GM18868 (cell line): ENCODE measurements around the gene KLHDC7B.
A peak's percentile ranks its signal among the peaks of the same experiment; 100 is the strongest.

Experiments
- ATAC-seq: cut with Tn5 transposase; IDR thresholded peaks from one replicate; pipeline ENCODE4 v1.9.1; 2021; ENCODE audit warnings: mild to moderate bottlenecking, moderate library complexity; ENCODE audit not compliant: unreplicated experiment

KLHDC7B gene

DNA sequence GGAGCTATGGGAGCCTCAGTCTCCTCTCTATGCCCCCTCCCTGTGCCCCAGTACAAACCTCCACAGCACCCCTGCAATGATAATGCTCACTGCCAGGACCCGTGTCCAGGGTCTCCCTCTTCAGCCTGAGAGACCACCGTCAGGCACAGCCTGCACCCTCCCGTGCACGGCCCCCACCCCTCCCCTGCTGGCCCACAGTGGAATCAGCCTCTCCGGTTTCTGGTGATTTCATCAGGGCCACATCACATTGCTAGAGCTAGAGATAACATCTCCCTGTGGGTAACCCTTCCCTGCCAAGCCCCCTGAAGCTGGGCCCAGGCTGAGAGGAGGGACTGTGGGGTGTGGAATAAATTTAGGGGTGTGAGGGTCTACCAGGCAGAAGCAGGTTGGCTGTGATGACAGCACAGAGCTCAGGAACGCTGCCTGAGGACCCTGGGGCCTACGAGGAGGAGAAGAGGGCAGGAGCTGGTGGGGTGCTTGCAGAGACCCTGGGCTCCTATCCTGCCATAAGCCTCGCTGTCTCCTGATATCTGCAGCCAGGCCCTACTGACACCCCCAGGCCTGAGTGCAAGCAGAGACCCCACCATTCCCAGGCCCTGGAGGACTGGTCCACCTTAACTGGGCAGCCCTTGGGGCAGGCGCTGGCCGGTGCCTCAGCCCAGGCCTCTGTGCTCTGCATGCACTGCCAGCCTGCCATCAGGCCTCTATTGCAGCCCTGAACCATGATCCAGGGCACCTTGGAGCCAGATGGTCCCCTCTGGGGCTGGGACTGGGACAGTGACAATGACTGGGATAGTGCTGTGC, at the start of gene KLHDC7B:
KLHDC7B (plus strand) TSS at position 378 of the 804 bp plus-strand sequence; CDS start at position 723, 345 bp downstream.
- no peak for ATAC-seq

DNA sequence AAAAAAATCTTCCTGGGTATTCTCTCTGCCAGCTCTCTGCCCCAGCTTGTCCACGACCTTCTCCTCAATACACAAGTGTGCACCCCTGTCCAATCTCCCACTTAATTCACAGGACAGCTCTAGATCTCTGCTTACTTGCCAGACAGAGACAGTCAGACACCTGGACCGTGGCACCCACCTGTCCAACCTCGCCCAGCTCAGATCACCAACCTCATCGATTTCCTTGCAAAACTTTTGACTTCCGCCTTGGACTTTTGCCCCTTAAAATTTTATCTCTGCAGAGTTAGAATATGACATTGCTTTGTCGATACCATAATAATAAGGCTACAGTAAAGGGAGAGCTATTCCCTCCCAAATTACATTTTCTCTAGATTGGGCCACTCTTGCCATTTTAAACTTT, 48.6 kb upstream of the KLHDC7B start:
- ATAC-seq, result no peak

DNA sequence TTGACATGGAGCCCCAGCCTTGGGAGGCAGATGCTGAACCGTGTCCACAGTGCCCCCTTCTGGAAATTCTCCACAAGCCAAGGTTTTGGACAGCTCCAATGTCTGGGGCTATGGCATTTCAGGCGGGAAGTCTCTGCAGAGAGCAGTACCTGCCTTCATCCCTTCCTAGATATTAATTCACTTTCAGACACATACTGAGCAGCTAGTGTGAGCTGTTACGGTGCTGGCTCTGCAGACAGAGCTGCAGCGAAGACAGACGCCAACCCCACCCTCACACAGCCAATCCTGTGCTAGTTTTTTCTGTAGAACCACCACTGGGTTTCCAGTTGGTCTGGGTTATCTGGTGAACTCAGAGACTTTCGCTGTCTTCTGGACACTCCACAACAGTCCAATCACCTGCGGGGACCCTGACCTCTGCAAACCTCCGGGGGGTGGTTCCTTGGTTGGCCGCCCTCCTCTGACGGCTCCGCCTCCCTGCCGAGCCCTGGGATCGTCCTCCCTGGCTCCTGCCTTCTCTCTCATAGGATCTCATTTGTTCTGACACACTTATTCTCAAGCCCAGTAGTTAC, 47.3 kb upstream of the KLHDC7B start:
- no peak for ATAC-seq

DNA sequence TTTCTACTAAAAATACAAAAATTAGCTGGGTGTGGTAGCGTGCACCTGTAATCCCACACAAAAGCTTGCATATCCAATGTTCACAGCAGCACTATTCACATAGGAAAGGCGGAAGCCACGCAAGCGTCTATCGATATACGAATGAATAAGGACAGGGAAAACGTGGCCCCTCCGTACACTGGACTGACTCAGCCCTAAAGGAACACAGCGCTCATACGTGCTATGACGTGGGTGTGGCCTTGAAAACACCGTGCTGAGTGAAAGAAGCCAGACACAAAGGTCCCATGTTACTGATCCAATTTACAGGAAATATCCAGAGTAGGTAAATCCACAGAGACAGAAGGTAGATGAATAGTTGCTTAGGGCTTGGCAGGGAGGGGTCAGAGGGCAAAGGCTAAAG, 45.2 kb upstream of the KLHDC7B start:
- no peak for ATAC-seq

DNA sequence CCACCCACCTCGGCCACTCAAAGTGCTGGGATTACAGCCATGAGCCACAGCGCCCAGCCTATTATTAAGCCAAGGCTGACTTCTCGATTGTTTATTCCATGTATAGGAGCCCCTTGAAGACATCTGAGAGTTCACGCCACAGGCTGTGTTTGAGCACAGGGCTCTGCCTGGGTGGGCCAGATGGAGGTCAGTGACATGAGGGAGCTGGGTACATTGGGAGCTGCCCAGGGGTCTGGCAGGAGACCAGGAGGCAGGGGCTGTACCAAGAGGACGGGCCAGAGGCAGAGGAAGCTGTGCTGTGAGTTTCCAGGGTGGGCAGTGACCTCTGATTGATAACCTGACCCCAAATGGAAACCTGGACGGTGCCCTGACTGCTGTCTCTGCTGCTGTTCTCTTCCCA, 43.6 kb upstream of the KLHDC7B start:
- no peak for ATAC-seq

DNA sequence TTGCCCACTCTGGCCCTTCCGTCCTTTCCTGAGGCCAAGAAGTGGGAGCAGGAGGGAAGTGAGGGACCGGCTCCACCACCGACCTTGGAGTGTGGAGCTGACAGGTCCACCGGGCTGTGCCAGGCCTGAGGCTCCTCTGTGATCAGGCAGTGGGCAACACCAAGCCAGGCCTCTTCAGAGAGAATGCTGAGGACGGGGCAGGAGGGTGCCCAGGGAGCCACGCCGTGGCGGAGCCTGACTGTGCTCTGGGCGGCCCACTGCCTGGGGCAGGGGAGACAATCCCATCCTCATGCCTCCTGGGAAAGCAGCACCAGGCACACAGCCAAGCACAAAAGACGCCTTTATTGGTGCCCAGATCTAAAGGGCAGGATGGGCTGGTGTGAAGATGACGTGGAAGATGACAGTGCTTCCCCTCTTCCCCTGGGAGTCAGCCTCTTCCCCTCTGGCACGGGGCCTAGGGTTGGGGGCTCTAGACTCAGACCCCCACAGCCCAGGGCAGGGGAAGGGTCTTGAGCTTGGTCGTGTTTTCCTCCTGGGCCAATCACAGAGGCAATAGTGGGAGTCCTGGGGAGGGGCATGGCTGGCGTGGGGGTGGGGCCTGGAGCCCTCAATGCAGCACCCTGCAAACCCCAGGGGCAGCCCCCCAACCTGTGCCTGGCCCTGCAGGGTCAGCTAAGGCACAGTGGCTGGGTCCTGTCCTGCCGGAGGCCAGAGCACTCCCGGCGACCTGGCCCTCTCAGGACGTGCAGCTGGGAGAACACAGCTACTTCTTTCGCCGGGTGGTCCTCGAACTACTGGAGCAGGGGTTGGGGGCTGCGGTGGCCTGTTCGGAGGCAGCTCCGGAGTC, 42.8 kb upstream of the KLHDC7B start:
- ATAC-seq, result no peak

DNA sequence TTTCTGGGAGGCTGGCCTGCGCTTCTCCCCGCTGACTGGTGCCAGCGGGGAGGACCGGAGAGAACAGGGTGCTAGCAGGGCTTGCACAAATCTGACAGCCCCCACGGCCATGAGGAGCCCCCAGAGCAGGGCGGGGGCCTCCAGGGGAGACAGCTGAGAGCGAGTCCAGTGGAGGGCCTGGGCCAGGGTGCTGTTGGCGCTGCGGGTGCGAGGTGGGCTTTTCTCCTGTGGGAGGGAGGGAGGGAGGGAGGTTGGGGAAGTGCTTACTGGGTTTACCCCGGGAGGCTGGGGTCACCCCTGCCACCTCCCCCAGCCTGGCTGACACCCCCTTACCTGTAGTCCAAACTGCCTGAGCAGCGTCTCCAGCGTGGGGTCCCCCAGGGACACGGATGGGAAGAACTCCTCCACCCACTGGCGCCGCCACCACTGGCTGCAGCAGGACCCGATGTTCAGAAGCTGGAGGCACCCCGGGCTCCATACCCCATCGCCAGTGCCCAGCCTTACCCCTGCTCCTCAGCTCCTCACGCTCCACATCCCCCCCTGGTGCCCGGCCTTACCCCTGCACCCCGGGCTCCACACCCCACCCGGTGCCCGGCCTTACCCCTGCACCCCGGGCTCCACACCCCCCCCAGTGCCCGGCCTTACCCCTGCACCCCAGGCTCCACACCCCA, 42.1 kb upstream of the KLHDC7B start:
- no peak for ATAC-seq

DNA sequence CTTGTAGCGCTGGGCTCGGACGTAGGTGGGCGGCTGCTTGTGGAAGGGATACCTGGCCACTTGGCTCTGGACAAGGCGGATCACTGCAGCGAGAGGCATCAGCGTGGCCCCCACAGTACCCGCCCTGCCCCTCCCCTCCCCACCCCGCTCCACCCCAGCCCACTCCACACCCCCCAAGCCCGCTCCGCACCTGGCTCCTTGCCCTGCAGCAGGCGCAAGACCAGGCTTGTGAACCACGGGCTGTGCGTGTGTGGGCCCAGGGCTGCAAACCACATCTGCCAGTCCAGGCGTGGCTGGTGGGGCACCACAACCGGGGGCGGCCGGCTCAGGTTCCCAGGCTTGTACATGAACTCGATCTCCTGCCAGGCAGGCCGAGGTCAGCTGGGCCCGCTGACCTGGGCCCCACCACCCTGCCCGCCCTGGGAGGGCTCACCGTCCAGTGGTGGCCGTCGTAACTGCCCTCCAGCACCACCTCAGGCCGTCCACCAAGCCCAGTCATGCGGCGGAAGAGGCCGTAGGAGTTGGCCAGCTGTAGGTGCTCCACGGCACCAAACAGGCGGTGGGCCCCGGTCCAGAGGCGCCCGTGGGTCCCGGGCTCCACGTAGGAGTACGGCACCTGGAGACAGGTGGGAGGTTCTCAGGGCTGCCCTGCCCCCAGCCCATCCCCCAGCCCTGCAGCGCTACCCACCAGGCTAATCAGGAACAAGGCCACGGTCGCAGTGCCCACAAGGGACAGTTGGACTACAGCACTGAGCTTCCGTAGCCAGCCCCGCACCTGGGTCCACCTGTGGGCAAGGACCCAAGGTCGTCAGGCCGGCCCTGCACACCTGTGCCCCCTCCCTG, 41.1 kb upstream of the KLHDC7B start:
- no peak for ATAC-seq

DNA sequence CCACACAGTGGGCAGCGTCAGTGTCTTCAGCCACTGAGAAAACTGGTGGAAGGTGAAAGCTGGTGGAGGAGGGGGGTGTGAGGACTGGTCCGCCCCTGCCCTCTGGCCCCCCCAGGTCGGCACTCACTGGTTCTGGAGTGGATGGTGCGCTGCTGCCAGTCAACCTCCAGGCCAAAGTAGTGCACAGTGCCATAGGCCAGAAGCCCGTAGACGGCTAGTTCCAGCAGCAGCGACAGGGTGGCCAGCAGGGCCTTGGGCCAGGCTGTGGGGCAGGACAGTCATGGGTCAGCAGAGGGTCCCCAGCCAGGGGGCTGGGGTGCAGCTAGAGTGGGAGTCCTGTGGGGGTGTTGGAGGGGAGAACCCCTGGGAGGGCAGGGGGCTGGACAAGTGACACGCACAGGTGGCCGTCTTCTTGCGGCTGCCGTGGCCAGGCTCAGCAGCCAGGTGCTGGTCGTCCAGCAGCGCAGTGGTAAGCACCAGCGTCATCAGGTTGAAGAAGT, 40.4 kb upstream of the KLHDC7B start:
- no peak for ATAC-seq

DNA sequence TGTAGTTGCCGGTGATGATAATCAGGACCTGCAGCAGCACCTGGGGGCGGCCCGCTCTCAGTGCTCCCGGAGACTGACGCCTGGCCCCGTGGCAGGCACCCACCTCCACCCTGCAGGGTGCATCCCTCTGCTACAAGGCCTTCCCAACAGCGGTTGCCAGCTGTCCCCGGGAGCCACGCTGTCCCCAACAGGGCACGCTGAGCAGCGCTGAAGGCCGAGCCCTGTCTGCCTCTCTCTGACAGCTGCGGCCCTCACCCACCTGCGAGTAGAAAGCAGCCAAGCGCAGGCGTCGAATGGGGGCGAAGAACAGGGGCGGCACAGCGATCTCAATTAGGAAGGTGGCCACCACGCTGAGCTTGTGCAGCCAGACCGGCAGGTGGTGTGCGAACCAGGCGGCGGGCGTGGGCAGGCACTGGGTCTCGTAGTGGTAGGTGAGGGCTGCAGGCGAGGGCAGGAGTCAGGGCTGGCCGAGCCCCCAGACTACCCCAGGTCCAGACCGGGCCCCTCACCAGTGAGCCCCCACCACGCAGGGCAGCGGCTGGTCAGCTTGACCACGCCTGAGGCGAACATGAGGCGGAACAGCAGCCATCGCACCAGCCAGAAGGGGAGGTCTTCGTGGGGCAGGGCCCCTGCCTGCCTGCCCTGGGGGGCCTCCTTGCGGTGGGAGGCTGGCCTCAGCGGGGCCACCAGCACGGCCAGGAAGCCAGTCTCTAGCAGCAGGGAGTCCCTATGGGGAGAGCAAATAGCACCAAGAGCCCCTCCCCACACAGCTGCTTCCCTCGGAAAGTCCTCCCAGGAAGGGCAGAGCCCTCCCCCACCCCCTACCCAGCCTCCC, 39.7 kb upstream of the KLHDC7B start:
- ATAC-seq, result no peak

DNA sequence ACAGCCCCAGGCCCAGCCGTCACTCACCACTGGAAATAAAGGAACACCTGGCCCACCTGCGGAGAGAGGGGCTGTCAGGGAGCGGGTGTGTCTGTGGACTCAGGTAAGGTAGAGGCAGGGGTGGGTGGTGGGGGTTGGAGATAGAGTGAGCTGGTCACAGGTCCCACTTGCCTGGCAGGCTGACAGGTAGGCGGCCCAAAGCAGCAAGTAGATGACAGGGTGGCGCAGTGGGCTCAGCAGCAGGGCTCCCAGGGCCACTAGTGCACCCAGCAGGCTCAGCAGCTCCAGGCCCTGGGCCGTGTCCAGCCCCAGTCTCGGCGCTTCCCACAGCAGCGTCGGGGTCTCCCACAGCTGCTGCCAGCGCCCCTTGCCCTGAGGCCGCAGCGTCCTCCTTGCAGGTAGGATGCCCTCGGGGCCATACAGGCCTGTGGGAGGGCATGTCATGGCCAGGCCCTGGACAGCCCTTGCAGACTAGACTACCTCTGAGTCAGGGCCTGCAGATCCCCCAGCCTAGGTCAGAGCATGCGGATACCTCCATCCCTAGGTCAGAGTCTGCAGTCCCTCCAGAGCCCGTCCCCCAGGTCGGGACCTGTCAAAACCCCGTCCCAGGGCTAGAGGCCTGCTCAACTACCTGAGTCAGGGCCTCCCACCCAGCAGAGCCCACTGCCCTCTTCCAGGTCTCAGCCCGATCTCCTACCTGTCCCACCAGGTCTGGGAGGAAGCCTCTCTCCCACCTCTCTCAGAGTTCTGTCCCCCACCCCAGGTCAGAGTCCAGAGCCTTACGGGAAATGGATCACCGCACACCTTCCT, 38.9 kb upstream of the KLHDC7B start:
- ATAC-seq, result no peak

DNA sequence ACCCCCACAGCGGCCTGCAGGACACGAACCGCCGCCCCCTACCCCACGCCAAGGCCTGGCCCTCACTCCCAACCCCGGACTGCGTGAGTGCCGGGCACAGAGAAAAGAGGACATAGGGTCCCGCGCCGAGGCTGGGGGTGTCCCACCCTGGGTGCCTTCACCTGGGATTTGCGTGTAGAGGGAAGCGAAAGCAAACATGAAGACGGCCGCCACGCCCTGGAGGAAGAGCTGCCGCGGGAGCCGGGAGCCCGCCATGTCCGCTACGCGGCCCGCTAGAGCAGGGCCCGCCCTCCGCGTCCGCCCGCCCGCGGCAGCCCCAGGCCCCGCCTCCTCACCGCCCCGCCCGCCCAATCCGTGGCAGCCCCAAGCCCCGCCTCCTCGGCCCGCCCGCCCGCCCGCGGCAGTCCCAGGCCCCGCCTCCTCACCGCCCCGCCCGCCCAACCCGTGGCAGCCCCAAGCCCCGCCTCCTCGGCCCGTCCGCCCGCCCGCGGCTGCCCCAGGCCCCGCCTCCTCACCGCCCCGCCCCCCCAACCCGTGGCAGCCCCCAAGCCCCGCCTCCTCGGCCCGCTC, 38.2 kb upstream of the KLHDC7B start, which contains the start of gene LMF2:
LMF2 (minus strand) TSS at position 282 of the 570 bp plus-strand sequence; CDS start at position 255, 27 bp downstream.
- peak; percentile 67 for ATAC-seq

DNA sequence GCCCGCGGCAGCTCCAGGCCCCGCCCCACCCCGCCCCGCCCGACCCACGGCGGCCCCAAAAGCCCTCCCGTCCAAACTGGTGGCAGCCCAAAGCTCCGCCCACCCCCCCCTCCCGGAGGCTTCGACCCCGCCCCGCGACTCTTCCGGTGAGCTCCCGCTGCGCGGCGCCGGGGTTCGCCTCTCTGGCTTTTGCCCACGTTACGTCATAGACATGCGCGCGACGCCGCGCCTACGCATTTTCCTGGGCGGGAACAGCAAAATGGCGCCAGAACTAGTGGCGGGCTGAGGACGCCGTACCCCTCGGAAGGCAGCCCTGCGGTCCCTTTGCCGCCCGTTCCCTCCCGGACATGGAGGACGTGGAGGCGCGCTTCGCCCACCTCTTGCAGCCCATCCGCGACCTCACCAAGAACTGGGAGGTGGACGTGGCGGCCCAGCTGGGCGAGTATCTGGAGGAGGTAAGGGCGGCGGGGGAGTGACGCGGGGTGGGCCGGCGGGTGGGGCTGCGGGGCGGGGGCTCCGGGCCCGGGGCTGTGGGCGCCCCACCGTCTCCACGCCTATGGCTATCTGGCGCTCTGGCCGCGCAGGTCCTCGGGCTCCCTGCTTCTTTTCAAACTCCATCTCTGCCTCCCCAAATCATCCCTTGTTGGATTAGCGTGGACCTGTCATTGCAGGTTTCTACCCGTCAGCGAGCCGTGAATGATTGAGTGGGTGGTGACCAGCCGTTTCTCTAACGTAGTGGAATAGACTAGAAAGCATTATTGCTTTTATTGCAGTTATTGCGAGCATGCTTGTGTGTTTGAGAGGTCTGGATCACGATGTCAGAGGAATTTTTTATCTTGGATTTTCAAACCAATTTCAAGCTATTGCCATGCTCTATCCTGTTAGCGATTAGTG, 37.5 kb upstream of the KLHDC7B start, which contains the start of gene NCAPH2:
NCAPH2 (plus strand) TSS at position 234 of the 894 bp plus-strand sequence; CDS start at position 348, 114 bp downstream.
- peak; percentile 61 for ATAC-seq

DNA sequence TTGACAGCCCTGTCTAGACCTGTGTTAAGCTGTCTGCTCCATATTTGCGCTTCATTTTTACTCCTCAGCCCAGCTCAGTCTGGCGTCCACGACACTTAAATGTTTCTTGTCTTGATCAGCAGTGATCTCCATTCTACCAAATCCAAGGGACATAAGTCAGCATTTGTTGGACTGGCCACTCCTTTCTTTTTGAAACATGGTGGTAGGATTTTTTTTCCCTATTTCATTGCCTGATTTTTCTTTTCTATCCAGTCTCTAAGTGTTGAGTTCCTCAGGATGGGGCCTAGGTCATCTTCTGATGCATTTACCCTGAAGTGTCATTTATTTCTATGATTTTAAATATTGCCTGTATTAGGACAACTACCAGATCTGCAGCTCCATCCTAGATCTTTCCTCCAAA, 36.8 kb upstream of the KLHDC7B start:
- ATAC-seq, result no peak

DNA sequence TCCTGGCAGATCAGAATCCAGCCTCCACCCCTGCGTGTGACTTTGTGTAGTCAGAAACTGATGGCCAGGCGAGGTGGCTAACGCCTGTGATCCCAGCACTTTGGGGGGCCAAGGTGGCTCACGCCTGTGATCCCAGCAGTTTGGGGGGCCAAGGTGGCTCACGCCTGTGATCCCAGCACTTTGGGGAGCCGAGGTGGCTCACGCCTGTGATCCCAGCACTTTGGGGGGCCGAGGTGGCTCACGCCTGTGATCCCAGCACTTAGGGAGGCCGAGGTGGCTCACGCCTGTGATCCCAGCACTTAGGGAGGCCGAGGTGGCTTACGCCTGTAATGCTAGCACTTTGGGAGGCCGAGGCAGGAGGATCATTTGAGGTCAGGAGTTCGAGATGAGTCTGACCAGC, 32.5 kb upstream of the KLHDC7B start:
- ATAC-seq, result no peak

DNA sequence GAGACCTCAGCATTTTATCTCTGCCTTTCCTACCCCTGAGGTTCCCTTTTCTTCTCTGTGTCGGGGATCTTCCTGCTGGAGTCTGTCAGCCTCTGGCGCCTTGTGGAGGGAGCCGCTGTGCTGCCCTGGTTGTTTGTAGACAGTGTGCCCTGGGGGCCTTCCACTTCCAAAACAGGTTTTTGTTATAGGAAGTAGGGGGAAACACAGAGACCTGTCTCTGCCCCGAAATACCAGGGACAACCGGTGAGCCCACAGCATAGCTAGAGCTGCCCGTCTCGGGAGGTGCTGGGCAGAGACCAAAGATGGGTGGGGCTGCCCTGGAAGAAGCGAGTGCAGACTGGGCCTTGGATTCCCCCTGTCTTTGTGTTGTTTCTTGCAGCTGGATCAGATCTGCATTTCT, 29.6 kb upstream of the KLHDC7B start:
- ATAC-seq, result no peak

DNA sequence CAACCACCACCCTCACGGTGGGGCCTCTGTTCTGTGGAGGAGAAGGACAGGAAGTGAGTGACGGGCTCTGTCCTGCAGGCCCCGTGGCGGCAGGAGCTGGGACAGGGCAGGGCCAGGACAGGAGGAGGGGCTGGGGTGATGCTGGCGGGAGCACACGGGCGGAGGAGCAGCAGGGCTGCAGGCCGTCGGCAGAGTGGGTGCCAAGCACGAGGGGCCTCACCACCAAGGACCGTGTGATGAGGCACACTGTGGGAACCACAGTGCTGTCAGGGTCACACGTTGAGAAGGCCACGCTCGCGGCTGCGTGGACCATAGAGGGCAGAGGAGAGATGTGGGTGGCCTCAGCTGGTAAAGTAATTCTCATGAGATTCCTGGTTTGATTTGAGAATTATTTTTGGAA, 28.8 kb upstream of the KLHDC7B start:
- no peak for ATAC-seq
